ENCODE results near the gene MUC12.

The MUC12 gene

GRCh38 chr7:100968031-100968430 is 1.3 kb upstream of the MUC12 start:
- peaks cover 54% of the 10 kb centered on the region for H3K27me3 ChIP-seq (ENCODE audit: insufficient read depth, low read depth)

GRCh38 chr7:100968650-100969049 is 715 bp upstream of the MUC12 start:
- Histone ChIP-seq H3K79me2 (ENCODE audit: insufficient read depth, low read depth) (no peaks in the 10 kb centered on the region), H3K4me1 (ENCODE audit: low read depth, poor library complexity, severe bottlenecking) (no peaks in the 10 kb centered on the region), H2AFZ (ENCODE audit: low read depth) (no peak overlapping the region), H3K4me3 (IDR thresholded peaks at IDR 0.05; ENCODE audit: insufficient read depth, low read depth, low read length) (no peak overlapping the region), H3K27ac (no peak overlapping the region), H3K9ac (no peak overlapping the region), H3K27me3 (ENCODE audit: insufficient read depth, low read depth) (peaks cover 52% of the 10 kb centered on the region), H3K4me2 (no peak overlapping the region), H3K36me3 (ENCODE audit: insufficient read depth) (no peaks in the 10 kb centered on the region), H4K20me1 (ENCODE audit: insufficient read depth) (no peaks in the 10 kb centered on the region)
- no peak for TF ChIP-seq CTCF (conservative IDR thresholded peaks at IDR 0.05; ENCODE audit: low read depth, low read length)

More at GRCh38 chr7:100968031-100968430, 1.3 kb upstream of the MUC12 start:
- Histone ChIP-seq H3K9ac (no peak overlapping the region), H3K4me1 (ENCODE audit: low read depth, poor library complexity, severe bottlenecking) (no peaks in the 10 kb centered on the region), H3K36me3 (ENCODE audit: insufficient read depth) (no peaks in the 10 kb centered on the region), H4K20me1 (ENCODE audit: insufficient read depth) (no peaks in the 10 kb centered on the region), H3K79me2 (ENCODE audit: insufficient read depth, low read depth) (no peaks in the 10 kb centered on the region), H2AFZ (ENCODE audit: low read depth) (no peak overlapping the region), H3K4me3 (IDR thresholded peaks at IDR 0.05; ENCODE audit: insufficient read depth, low read depth, low read length) (no peak overlapping the region), H3K4me2 (no peak overlapping the region), H3K27ac (no peak overlapping the region)
- TF ChIP-seq CTCF (conservative IDR thresholded peaks at IDR 0.05; ENCODE audit: low read depth, low read length) = no peak

- Histone ChIP-seq H3K36me3 (ENCODE audit: insufficient read depth) (no peaks in the 10 kb centered on the region), H4K20me1 (ENCODE audit: insufficient read depth) (no peaks in the 10 kb centered on the region), H3K27me3 (ENCODE audit: insufficient read depth, low read depth) (peaks cover 54% of the 10 kb centered on the region), H3K4me1 (ENCODE audit: low read depth, poor library complexity, severe bottlenecking) (no peaks in the 10 kb centered on the region), H3K79me2 (ENCODE audit: insufficient read depth, low read depth) (no peaks in the 10 kb centered on the region), H2AFZ (ENCODE audit: low read depth) (no peak overlapping the region), H3K4me2 (no peak overlapping the region), H3K9ac (no peak overlapping the region), H3K27ac (no peak overlapping the region), H3K4me3 (IDR thresholded peaks at IDR 0.05; ENCODE audit: insufficient read depth, low read depth, low read length) (no peak overlapping the region)
- no peak for TF ChIP-seq CTCF (conservative IDR thresholded peaks at IDR 0.05; ENCODE audit: low read depth, low read length)
Observed at GRCh38 chr7:100971111-100972001, 2.0 kb downstream of the MUC12 start.

- no peak for TF ChIP-seq CTCF (conservative IDR thresholded peaks at IDR 0.05; ENCODE audit: low read depth, low read length)
- Histone ChIP-seq H3K27ac (no peak overlapping the region), H3K4me3 (IDR thresholded peaks at IDR 0.05; ENCODE audit: insufficient read depth, low read depth, low read length) (no peak overlapping the region), H4K20me1 (ENCODE audit: insufficient read depth) (no peaks in the 10 kb centered on the region), H3K9ac (no peak overlapping the region), H3K27me3 (ENCODE audit: insufficient read depth, low read depth) (peaks cover 54% of the 10 kb centered on the region), H3K4me2 (no peak overlapping the region), H3K36me3 (ENCODE audit: insufficient read depth) (no peaks in the 10 kb centered on the region), H3K79me2 (ENCODE audit: insufficient read depth, low read depth) (no peaks in the 10 kb centered on the region), H2AFZ (ENCODE audit: low read depth) (no peak overlapping the region), H3K4me1 (ENCODE audit: low read depth, poor library complexity, severe bottlenecking) (no peaks in the 10 kb centered on the region)
Observed at GRCh38 chr7:100972002-100972347, 2.6 kb downstream of the MUC12 start.
